GM19238 (cell line): Measurements from ENCODE around the gene MAST4.

Experiments used
- DNase-seq: peaks from one replicate; pipeline ENCODE4 v3.0.0; 2011; ENCODE audit warnings: low spot score; ENCODE audit not compliant: insufficient read length

MAST4 gene

DNA sequence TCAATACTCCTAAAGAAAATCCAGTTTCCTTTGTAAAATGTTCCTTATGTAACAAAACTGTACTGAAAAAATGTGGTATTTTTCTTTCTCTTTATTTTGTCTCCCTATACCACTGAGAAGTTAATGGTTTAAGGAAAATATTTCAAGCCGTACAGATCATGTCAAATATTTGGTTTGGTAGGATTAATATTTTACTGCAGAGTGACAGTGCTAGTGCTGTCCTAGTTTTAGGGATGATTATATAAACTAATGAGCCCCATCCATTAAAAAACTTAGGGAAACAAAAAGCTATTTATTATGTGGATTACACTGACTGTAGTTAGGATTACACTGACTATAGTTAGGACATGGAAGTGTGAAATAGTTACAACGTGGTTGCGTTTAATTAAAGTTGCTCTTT, 391.3 kb downstream of the MAST4 start:
- DNase-seq, result no peak

- no peak for DNase-seq
These were observed 392.0 kb downstream of the MAST4 start for GRCh38 chr5:66987949-66988838.

GRCh38 chr5:66989286-66989685, 393.1 kb downstream of the MAST4 start:
- DNase-seq, result no peak

- DNase-seq, result no peak
These were observed 393.6 kb downstream of the MAST4 start for GRCh38 chr5:66989781-66990180.

- DNase-seq, result no peak
These were observed 395.6 kb downstream of the MAST4 start for GRCh38 chr5:66991746-66992145.

DNA sequence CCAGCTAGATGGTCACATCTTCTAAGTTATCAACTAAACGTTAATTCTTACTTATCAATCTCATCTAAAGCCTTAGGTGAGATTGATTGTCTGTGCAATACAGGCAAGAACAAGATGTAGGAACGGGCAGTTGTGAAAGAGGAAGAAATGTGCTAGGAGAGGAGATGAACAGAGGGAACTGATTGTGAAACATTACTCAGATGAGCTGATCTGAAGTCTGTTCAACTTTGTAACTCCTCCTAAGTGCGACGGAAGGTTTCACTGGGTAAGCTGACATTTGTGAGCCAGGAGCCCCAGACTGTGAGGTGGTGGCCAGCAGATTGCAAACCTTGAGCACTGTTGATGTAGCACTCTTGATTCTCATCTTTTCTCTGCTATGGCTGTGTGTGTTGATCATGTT, 396.4 kb downstream of the MAST4 start:
- no peak for DNase-seq

GRCh38 chr5:66993448-66993847, 397.3 kb downstream of the MAST4 start:
- DNase-seq, result no peak

DNA sequence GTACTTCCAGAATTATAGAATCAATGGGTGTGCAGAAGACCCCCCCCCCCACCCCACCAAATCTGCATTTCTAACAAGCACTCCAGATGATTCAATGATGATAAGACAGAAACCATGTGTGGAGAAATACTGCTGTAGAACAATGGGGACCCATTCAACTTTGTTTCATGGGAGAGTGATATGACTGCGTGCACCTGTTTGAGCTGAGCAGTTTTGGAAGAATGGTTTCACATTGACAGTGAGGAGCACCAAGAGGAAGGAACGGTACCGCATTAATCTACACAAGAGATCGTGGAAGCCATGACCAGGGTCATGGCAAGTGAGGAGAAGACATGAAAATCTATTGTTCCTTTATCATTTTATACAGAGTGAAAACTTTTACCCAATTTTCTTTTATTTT, 397.7 kb downstream of the MAST4 start:
- DNase-seq, result no peak

- DNase-seq, result no peak
These were observed 398.6 kb downstream of the MAST4 start for GRCh38 chr5:66994790-66995189.

- DNase-seq, result no peak
These were observed 404.7 kb downstream of the MAST4 start for GRCh38 chr5:67000794-67001475.

- DNase-seq, result no peak
These were observed 406.9 kb downstream of the MAST4 start for GRCh38 chr5:67002832-67003684.

- no peak for DNase-seq
These were observed 407.4 kb downstream of the MAST4 start for GRCh38 chr5:67003685-67003934.

DNA sequence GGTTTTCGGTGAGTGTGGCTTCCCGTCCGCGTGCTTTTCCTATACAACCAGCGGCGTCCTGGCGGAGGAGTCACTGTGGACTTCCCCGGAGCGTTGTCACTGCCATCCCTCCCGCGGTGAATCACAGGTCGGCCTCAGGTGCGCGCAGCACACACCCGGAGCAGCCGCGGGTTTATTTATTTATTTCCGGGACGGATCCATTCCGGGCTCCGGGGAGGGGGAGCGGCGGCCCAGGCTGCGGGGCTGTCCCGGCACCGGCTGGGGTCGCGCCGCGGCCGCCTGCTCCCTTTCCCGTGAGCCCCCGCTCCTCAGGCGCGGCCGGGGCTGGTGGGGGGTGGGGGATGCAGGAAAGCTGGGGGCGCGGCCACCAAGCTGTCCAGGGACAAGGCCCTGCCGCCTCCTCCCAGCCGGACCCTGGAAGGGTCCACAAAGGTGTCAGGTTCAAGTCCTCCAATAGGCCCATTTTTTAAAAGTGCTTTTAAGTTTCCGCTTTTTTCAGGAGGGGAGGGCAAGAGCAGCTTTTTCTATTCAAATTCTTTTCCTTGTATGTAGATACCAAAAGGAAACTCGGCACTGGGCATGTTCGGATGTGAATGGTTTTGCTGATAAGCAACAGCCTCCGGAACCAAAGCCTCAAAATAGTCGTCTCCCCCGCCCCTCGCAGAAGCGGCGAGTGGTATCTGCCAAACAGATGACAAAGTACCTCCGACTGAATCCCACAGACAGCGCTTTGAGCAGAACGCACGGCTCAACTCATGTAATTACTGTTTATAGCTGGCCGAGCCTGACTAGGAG, 407.9 kb downstream of the MAST4 start:
- DNase-seq, result peak; percentile 14

- no peak for DNase-seq
These were observed 408.6 kb downstream of the MAST4 start for GRCh38 chr5:67004730-67005350.

DNA sequence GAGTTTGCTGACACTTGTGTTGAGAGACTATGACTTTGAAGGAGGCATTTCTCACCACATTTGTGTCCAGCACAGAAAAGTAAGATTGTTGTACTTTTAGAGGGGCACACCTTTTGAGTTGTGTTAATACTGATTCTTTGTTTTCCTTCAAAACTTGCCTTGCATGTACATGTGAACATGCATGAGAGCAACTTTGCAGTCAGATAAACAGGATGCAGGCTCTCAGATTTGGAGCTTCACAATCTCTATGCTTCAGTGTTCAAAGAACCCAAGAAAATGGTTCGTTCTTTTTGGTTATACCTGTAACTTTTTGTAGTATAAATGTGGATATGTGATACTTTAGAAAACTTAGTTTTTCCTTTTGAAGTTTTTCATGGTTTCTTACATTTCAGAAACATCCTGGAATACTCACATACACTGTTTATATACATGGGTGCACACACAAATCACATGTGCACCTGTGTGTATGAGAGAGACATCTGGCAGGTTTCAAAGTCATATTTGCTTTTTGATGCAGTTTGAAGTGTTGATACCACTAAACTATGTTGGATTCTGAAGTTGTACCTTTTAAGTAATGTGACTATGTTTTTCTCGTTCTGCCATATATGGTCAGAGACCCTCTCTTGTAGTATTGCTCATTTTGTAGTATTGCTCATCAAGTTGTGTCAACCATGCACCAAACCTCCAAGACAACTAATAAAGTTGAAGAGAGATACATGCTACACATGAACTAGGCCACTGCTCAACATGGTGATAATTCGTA, 409.7 kb downstream of the MAST4 start:
- no peak for DNase-seq

- DNase-seq, result no peak
These were observed 410.3 kb downstream of the MAST4 start for GRCh38 chr5:67006500-67006848.

DNA sequence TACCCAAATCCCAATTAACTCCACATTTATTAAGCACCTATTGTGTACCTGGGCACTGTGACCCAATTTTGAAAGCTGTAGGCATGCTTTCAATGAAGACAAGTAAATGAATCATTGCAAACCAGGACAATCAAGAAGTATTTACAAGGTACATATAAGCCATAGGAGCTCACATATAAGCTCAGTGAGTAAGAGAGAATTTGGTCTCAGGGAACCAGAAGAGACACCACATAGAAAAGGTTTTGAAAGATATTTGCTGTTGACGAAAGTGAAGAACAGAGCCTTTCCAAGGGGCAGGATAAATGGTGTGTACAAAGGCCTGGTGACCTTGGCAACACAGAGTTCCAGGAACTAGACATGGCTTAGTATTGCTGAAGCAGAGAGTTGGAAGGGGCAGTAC, 412.8 kb downstream of the MAST4 start:
- DNase-seq, result no peak

DNA sequence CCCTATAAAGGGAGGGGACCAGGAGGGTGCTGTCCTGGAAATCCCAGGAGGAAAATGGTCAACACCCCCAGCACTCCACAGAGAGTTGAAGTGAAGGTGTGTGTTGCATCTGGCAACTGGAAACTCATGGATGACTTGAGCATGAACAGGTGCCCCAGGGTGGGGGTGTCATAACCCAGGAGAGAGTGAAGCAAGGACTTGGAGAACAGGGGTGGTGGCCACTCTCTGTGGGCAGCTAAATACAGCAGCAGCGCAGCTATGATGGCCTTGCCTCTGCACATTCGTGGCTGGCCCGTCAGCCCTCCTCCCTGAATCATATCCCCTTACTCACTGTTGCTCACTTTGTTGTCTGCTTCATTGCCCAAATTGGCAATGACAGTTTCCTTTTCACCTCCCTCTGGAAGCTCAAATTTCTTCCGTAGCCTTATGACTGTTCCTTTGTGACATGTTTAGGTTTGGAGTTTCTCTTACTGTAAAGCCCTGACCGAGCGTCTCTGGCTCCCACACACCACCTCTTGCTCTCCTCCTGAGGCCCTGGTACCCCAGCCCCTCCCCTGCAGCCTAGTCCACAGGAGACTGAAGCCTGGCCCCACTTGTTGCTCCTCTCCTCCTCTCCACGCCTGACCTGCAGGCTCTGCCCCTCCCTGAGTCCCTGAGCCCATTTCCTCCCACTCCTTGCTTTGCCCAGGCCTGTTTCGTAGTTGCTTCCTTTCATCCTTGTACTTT, 414.7 kb downstream of the MAST4 start:
- no peak for DNase-seq

GRCh38 chr5:67011422-67011821, 415.2 kb downstream of the MAST4 start:
- no peak for DNase-seq

GRCh38 chr5:67012171-67012570, 416.0 kb downstream of the MAST4 start:
- no peak for DNase-seq
